NT2/D1 (cell line): ENCODE results near the gene RAP2B.

Experiments
- DNase-seq: peaks from one replicate; pipeline ENCODE4 v3.0.0-alpha.2; 2011; ENCODE audit warnings: low read depth, low spot score
- H3K27me3 ChIP-seq: 2 replicates; pipeline ENCODE4 v1.6.0; 2011; ENCODE audit warnings: mild to moderate bottlenecking; ENCODE audit not compliant: insufficient read length, insufficient read depth
- H3K36me3 ChIP-seq: 2 replicates; pipeline ENCODE4 v1.6.1; 2011; ENCODE audit warnings: mild to moderate bottlenecking, low read length, mixed read lengths; ENCODE audit not compliant: insufficient read depth, insufficient read length
- H3K4me1 ChIP-seq: 2 replicates; pipeline ENCODE4 v1.5.1; 2011; ENCODE audit not compliant: insufficient read depth, insufficient read length
- H3K4me3 ChIP-seq: 2 replicates; pipeline ENCODE4 v1.5.1; 2011; ENCODE audit warnings: low read depth; ENCODE audit not compliant: insufficient read length
- H3K9ac ChIP-seq: 2 replicates; pipeline ENCODE4 v1.6.0; 2011; ENCODE audit warnings: low read depth; ENCODE audit not compliant: insufficient read length
- H3K9me3 ChIP-seq: 2 replicates; pipeline ENCODE4 v1.5.1; 2011; ENCODE audit warnings: mild to moderate bottlenecking, low read length; ENCODE audit not compliant: insufficient read depth
- SUZ12 ChIP-seq: IDR thresholded peaks from 2 replicates; pipeline ENCODE4 v1.6.1; 2011; ENCODE audit not compliant: insufficient read length, insufficient read depth; ENCODE audit errors: extremely low read depth
- YY1 ChIP-seq: IDR thresholded peaks from 2 replicates; pipeline ENCODE4 v1.6.1; 2011; ENCODE audit not compliant: insufficient read length, insufficient read depth
- ZNF274 ChIP-seq: IDR thresholded peaks from 2 replicates; pipeline ENCODE4 v1.6.1; 2011; ENCODE audit warnings: mild to moderate bottlenecking, low read depth, low read length

The RAP2B gene

GRCh38 chr3:153166206-153166605, 4.2 kb downstream of the RAP2B start:
- Histone ChIP-seq H3K4me3 (no peak overlapping the region), H3K36me3 (peaks cover 26% of the 10 kb centered on the region), H3K27me3 (peaks cover 6% of the 10 kb centered on the region), H3K9ac (no peak overlapping the region), H3K4me1 (no peaks in the 10 kb centered on the region), H3K9me3 (no peaks in the 10 kb centered on the region)
- DNase-seq, result no peak
- TF ChIP-seq YY1, result no peak
- no peak for TF ChIP-seq ZNF274
- no peak for TF ChIP-seq SUZ12

- peaks cover 26% of the 10 kb centered on the region for H3K36me3 ChIP-seq
- H3K27me3 ChIP-seq, result peaks cover 6% of the 10 kb centered on the region
- TF ChIP-seq ZNF274 (no peak), SUZ12 (no peak), YY1 (no peak)
- H3K4me3 ChIP-seq, result no peak overlapping the region
- no peaks in the 10 kb centered on the region for H3K9me3 ChIP-seq
- no peaks in the 10 kb centered on the region for H3K4me1 ChIP-seq
- H3K9ac ChIP-seq, result no peak overlapping the region
- no peak for DNase-seq
Measured at GRCh38 chr3:153166796-153167195, 4.8 kb downstream of the RAP2B start.

GRCh38 chr3:153169793-153170383, 7.9 kb downstream of the RAP2B start:
- H3K4me1 ChIP-seq, result no peaks in the 10 kb centered on the region
- H3K9ac ChIP-seq, result no peak overlapping the region
- no peaks in the 10 kb centered on the region for H3K27me3 ChIP-seq
- no peak overlapping the region for H3K4me3 ChIP-seq
- no peak for DNase-seq
- TF ChIP-seq YY1, result no peak
- TF ChIP-seq ZNF274, result no peak
- no peak for TF ChIP-seq SUZ12
- H3K36me3 ChIP-seq, result peaks cover 14% of the 10 kb centered on the region
- H3K9me3 ChIP-seq, result no peaks in the 10 kb centered on the region

- H3K9ac ChIP-seq, result no peak overlapping the region
- TF ChIP-seq SUZ12, result no peak
- no peak for TF ChIP-seq ZNF274
- TF ChIP-seq YY1, result no peak
- no peak overlapping the region for H3K4me3 ChIP-seq
- H3K36me3 ChIP-seq, result peaks cover 9% of the 10 kb centered on the region
- H3K27me3 ChIP-seq, result no peaks in the 10 kb centered on the region
- peaks cover 8% of the 10 kb centered on the region for H3K9me3 ChIP-seq
- H3K4me1 ChIP-seq, result no peaks in the 10 kb centered on the region
- DNase-seq, result no peak
Measured at GRCh38 chr3:153171256-153171655, 9.2 kb downstream of the RAP2B start.

- peaks cover 4% of the 10 kb centered on the region for H3K36me3 ChIP-seq
- H3K4me3 ChIP-seq, result no peak overlapping the region
- no peaks in the 10 kb centered on the region for H3K27me3 ChIP-seq
- H3K4me1 ChIP-seq, result no peaks in the 10 kb centered on the region
- no peak for DNase-seq
- no peak for TF ChIP-seq ZNF274
- TF ChIP-seq SUZ12, result no peak
- no peak for TF ChIP-seq YY1
- H3K9ac ChIP-seq, result no peak overlapping the region
- H3K9me3 ChIP-seq, result peaks cover 15% of the 10 kb centered on the region
Measured at GRCh38 chr3:153171918-153172317, 9.9 kb downstream of the RAP2B start.

GRCh38 chr3:153172796-153173757, 11.1 kb downstream of the RAP2B start:
- Histone ChIP-seq H3K4me1 (no peaks in the 10 kb centered on the region), H3K9ac (no peak overlapping the region), H3K4me3 (no peak overlapping the region), H3K9me3 (peaks cover 15% of the 10 kb centered on the region), H3K36me3 (no peaks in the 10 kb centered on the region), H3K27me3 (no peaks in the 10 kb centered on the region)
- TF ChIP-seq YY1 (no peak), SUZ12 (no peak), ZNF274 (no peak)
- DNase-seq, result no peak

- no peak overlapping the region for H3K9ac ChIP-seq
- no peaks in the 10 kb centered on the region for H3K36me3 ChIP-seq
- no peaks in the 10 kb centered on the region for H3K27me3 ChIP-seq
- no peak for TF ChIP-seq SUZ12
- H3K9me3 ChIP-seq, result peaks cover 15% of the 10 kb centered on the region
- no peak for DNase-seq
- H3K4me1 ChIP-seq, result no peaks in the 10 kb centered on the region
- no peak overlapping the region for H3K4me3 ChIP-seq
Measured at GRCh38 chr3:153173758-153174516, 11.9 kb downstream of the RAP2B start.
